Measurements from ENCODE around the gene C5AR1.
A peak's percentile ranks its signal among the peaks of the same experiment; 100 is the strongest.
"Not testable (repeated sequence)": the region's sequence is repeated elsewhere in the genome, so short reads cannot be mapped to it uniquely, and the experiment has no call there.

The C5AR1 gene

DNA sequence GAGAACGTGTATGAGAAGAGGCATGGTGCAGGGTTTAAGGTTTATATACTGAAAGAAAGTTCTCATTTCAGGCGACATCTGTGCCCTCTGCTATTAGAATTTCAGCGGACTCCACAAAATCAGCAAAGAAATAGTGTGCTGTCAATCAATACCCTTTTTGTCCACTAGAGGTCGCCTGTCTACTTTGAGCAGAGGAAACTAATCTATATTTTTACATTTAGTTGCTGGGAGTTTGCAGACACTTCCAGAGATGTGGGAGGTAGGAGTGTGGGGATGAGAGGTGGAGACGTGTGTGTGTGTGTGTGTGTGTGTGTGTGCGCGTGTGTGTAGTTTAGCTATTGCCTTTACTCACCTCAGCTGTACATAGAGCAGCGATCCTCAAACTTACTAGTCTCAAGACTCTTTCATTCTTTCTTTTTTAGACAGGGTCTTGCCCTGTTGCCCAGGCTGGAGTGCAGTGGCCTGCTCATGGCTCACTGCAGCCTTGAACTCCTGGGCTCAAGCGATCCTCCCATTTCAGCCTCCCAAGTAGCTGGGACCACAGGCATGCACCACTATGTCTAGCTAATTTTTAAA lies 25.2 kb upstream of the C5AR1 start:
- peak in 3 of 5 donors; percentile 48 to 59 (median 49) for DNase-seq

GRCh38 chr19:47296036-47296435 lies 13.6 kb upstream of the C5AR1 start:
- DNase-seq = peak; percentile 37 to 82 (median 73)

DNA sequence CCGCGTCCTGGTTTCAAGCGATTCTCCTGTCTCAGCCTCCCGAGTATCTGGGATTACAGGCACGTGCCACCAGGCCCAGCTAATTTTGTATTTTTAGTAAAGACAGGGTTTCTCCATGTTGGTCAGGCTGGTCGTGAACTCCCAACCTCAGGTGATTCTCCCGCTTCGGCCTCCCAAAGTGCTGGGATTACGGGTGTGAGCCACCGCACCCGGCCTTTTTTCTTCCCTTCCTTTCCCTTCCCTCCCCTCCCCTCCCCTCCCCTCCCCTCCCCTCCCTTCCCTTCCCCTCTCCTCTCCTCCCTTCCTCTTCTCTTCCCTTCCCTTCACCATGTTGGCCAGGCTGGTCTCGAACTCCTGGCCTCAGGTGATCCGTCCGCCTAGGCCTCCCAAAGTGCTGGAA lies 8.8 kb upstream of the C5AR1 start:
- DNase-seq = not testable (repeated sequence)

GRCh38 chr19:47302249-47302648 lies 7.4 kb upstream of the C5AR1 start:
- no peak for DNase-seq

DNA sequence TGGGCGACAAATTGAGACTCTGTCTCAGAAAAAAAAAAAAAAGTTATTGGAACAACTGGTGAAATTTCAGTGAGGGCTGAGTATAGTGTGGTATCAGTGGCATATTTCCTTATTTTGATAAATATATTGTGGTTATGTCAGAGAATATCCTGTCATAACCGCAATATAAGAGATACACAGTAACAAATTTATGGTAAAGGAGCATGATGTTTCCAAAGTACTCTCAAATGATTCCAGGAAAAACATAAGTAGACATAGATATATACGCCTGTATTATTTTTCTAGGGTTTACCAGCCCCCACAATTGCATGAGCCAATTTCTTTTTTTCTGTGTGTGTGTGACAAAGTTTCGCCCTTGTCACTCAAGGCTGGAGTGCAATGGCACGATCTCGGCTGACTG lies 5.7 kb upstream of the C5AR1 start:
- no peak for DNase-seq

DNA sequence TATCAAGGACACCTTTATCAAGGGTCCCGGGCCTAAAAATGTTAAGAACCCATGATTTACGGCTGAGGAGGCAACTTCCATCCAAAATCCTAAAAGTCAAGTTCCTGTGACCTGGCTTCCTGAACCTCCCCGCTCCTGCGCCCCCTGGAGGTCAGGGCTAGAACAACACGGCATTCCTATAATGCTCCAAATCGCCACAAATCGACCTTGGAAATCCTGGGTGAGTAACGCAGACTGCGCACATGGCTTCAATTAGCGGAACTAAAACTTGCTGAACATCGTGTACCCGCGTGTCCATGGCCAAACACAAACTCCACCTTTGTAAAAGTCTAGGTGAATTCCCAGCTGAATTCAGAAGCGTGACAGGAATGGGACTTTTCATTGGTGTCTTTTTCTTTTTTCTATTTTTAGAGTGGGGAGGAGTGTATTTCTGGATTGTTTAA lies 4.3 kb upstream of the C5AR1 start:
- peak; percentile 14 to 55 (median 35) for DNase-seq

DNA sequence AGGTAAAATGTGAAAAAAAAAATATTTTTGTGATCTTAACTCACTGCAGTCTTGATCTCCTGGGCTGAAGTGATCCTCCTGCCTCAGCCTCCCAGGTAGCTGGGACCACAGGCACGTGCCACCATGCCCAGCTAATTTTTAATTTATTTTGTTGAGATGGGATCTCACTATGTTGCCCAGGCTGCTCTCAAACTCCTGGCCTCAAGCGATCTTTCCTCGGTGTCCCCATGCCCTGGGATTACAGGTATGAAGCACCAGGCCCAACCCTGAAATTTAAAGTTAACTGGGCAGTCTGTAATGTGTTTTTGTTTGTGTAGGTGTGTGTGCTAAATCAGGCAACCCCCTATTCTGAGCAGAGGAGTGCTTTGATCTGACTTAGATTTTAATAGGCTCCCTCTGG lies 3.4 kb upstream of the C5AR1 start:
- DNase-seq = no peak

- DNase-seq = no peak
These were observed 623 bp upstream of the C5AR1 start for GRCh38 chr19:47309038-47309437.

DNA sequence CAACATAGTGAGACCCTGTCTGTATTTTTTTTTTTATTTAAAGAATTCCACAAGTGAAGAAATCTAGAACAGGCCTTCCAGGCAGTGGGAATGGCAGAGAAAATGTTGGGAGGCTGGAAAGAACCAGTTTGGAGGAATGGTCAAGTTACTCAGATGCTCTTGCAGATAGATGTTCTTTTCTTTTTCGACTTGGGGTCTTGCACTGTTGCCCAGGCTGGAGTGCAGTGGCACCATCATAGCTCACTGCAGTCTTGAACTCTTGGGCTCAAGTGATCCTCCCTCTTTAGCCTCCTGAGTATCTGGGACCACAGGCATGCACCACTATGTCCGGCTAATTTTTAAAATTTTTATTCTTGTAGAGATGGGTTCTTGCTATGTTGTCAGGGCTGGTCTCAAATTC lies 662 bp downstream of the C5AR1 start:
- no peak for DNase-seq

DNA sequence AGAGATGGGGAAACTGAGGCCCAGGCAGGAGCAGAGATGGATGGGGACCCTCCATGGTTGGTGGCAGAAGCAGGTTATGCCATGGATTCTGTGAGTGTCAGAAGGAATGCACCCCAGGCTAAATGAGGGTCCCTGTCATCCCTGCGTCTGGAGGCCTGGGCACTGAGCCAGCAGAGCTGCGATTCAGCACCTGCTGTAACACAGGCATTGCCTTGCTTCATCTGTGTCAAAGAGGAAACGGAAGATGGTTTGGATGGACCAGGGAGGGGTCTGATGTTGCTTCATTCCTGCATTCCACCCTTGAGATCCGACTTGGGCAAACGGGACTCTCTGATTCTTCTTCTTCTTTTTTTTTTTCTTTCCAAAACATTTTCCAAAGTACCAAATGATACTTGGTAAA lies 1.2 kb downstream of the C5AR1 start:
- DNase-seq = no peak

DNA sequence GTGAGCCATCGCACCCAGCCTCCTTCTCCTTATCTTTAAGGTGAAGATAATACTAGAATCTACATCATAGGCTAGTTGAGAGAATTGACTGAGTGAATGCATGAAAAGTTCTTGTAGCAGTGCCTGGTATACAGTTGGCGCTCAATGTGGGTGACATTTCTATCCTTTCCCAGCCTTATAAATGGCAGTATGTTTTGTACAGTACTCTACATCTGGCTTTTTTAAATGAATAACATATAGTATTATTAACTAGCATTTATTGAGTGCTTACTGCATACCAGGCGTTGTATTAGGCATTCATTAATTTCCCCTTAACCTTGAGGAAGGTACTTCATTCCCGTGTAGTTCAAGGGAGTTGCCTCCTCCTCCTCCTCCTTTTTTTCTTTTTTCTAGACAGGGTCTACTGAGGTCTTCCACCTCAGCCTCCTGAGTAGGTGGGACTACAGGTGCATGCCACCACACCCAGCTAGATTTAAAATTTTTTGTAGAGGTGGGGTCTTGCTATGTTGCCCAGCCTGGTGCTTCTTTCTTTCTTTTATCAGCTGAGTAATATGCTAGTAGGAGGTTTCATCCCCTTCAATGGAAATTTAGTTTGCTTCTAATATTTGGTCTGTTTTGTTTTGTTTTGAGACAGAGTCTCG lies 2.8 kb downstream of the C5AR1 start:
- no peak for DNase-seq

- DNase-seq = no peak
These were observed 4.2 kb downstream of the C5AR1 start for GRCh38 chr19:47313754-47314295.

DNA sequence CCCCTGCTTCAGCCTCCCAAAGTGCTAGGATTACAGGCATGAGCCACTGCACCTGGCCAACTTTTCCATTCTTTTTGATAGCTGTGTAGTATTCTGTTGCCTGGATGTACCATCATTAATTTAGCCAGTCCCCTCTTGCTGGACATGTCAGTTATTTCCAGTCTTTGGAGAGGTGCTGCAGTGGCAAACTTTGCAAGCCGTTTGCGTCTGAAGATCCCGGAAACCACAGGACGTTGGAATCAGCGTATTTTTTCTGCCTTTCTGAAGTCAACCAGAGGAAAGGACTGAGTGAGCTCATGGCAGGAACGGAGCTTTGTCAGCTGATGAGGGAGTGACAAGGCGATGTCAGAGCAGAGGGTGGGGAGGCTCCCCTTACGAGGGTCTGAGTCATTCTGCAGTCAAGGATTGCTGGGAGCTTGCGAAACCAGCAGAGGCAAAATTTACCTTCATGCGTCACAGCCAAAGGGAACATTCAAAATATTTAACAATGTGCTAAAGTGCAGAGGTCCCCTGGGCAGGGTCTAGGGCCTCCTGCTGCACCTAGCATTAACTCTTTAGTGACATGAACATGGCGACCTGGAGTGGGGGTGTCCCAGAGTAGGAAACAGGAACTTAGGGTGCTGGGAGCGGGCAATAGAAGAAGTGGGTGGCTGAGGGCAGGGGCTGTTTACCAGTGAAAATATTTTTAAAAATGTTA lies 5.6 kb downstream of the C5AR1 start:
- no peak for DNase-seq

GRCh38 chr19:47316513-47316912 lies 6.9 kb downstream of the C5AR1 start:
- no peak for DNase-seq

- no peak for DNase-seq
These were observed 10.5 kb downstream of the C5AR1 start for GRCh38 chr19:47319923-47320871.

DNA sequence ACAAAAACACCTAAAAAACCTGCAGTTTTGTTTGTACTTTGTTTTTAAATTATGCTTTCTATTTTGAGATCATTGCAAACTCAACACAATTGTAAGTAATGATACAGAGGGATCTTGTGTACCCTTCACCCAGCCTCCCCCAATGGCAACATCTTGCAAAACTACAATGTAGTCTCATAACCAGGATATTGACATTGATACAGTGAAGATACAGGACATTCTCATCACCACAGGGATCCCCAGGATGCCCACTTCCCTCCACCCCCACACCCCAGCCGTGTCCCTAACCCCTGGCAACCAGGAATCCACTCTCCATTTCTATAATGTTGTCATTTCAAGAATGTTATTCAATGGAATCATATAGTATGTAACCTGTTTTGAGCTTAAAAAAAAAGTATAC lies 12.0 kb downstream of the C5AR1 start:
- no peak for DNase-seq

DNA sequence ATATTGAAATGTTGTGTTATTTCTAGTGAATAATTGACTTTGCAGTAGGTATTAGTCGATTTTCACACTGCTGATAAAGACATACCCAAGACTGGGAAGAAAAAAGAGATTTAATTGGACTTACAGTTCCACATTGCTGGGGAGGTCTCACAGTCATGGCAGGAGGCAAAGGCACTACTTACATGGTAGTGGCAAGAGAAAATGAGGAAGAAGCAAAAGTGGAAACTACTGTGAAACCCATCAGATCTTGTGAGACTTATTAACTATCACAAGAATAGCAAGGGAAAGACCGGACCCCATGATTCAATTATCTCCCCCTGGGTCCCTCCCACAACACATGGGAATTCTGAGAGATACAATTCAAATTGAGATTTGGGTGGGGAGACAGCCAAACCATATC lies 12.4 kb downstream of the C5AR1 start:
- no peak for DNase-seq

GRCh38 chr19:47323409-47323808 lies 13.7 kb downstream of the C5AR1 start:
- no peak for DNase-seq

GRCh38 chr19:47323872-47324271 lies 14.2 kb downstream of the C5AR1 start:
- no peak for DNase-seq

DNA sequence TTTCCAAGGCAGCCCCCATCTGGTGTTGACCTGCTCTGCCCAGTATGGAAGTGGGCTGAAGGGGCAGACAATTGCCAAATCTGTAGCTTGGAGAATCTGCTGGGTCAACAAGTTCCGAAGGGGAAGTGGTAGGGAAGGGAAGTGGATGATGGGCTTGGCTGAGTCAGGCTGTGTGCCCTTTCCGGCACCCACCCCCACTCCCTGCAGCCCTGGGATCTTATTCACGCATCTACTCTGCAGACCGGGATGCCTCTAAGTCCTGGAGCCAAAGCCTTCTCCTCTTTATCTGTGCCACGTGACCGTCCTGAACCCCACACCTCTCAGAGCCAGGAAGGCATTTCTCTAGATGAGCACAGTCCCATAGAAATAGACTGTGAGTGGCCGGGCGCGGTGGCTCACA lies 14.8 kb downstream of the C5AR1 start:
- DNase-seq = no peak

DNA sequence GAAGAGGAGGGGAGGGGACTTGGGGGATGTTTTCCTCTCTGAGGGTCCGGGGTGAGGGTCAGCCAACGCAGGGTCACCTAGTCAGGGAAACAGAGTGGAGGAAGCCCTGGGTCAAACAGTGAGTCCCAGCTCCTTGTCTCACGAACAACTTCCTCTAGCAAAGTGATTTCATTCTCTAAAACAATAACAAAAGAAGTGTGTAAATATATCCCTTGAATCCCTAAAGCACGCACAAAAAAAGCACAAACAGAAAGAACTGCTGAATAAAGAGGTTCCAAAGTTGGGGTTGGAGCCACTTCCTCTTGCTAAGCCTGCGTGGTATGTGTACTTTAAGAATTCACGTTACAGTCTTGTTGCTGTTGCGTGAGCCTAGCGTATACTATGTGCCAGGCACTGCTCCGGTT lies 20.8 kb downstream of the C5AR1 start:
- DNase-seq = no peak

- no peak for DNase-seq
These were observed 21.8 kb downstream of the C5AR1 start for GRCh38 chr19:47331490-47331889.

Data from T-helper 1 cell (primary cell).